Measurements from ENCODE around the gene SLCO2A1.

The SLCO2A1 gene

DNA sequence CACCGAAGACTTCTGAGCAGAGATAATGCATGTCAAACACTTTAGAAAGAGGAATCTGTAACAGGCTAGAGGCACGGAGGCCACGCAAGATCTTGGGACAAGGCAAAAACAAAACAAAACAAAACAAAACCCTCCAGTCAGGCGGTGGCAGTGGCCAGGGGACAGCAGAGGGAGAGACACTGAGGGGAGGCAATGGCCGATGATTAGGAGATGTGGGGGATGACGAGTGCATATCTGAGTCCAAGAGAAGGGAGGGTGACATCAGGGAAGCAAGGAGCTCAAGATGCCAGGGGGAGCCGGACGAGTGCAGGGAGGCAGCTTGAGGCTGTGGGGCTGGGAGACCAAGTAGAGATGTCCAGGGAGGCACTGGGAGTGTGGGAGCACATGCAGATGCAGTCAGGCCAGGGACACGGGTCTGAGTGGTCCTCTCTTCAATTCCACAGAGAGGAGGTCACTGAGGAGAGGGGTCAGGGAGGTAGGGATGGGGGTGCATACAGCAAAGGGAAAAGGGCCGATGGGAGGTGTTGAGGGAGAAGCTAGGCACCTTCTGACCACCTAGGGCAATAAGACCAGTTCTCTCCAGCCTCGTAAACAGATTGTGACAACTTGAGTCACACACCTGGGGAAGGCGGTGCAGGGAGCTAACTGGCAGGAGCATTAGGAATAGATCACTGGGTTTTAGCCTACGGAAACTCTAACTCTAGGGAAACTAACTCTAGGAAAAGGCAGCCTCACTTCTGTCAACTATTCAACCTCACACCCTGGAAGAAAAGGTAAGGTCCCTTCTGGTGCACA lies 29.6 kb downstream of the SLCO2A1 start:
- no peak for DNase-seq (ENCODE audit: low spot score)

DNA sequence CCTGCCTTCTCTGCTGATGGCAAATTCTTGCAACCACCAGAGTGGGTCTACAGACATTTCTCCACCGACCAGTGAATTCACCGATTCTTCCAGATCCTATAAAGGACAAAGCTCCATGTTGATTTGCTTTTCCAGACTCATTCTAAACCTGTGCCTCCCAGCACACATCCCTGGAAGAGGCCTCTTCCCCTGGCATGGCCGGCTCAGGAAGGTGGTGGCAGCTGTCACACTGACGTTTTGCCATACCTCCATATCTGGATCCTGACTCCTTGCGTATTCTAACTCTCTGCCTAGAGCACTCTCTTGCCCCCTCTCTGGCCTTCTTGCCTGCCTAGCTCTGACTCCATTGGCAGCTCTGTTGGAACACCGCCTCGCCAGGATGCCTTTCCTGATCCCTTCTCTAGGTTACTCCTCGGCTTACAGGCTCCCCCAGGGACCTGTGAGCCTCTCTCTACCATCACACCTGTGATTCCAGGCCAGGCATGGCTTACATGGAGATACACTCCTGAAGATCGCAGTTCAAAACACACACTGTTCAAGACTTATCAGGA lies 31.0 kb downstream of the SLCO2A1 start:
- no peak for DNase-seq (ENCODE audit: low spot score)

DNA sequence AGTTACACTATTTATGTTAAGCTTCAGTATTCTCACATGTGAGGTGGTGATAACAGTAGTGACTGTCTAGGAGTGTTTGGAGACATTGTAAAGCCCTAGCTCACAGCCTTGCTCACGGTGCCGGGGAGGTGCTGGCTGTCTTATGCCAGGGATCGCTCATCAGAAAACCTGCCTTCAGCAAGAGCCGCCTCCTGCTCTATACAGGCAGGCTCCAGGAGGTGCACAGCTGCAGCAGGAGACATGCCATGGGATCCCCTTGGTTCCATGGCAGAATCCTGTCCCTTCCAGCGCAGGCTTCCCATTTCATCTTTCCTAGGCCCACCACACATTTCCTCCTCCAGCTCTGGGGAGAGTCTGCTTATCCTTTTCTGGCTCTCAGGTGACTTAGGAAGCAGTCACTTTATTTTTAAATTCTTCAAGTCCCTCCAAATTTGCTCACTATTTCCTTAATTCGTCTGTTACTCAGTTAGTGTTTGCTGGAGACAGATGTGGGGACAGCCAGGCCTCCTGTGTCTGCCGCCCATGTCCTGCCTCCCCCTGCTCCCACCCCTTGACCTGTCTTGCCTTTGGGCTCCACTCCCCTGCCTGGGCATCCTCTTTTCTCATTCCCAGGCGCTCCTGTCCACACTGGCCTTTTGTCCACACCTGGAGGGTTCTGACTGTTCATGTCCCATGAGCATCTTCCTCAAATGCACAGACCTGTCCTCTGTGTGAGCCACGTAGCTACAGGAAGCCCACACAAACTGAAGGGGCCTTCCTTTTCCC lies 31.7 kb downstream of the SLCO2A1 start:
- DNase-seq (ENCODE audit: low spot score), result no peak

DNA sequence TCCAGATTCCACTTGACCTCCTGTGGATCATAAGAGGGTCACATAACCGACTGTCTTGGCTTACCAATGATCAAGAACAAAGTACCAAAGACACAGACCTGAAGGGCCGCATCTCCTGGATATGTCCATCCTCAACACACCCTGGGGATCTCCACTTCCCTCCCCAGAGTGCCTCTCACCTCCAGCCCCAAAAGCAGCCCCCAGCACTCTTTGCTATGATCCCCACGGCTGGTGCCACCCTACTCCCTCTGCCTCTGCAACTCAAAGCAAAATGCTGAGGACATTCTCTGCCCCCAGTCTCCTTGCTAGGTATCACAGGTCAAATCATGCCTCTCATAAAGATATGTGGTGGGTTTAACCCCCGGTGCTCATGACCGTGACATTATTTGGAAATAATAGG lies 32.7 kb downstream of the SLCO2A1 start:
- DNase-seq (ENCODE audit: low spot score), result no peak

GRCh38 chr3:133996251-133996661 lies 33.5 kb downstream of the SLCO2A1 start:
- DNase-seq (ENCODE audit: low spot score), result no peak

GRCh38 chr3:133995264-133995663 lies 34.5 kb downstream of the SLCO2A1 start:
- DNase-seq (ENCODE audit: low spot score), result no peak

GRCh38 chr3:133994166-133994890 lies 35.4 kb downstream of the SLCO2A1 start:
- DNase-seq (ENCODE audit: low spot score), result no peak

DNA sequence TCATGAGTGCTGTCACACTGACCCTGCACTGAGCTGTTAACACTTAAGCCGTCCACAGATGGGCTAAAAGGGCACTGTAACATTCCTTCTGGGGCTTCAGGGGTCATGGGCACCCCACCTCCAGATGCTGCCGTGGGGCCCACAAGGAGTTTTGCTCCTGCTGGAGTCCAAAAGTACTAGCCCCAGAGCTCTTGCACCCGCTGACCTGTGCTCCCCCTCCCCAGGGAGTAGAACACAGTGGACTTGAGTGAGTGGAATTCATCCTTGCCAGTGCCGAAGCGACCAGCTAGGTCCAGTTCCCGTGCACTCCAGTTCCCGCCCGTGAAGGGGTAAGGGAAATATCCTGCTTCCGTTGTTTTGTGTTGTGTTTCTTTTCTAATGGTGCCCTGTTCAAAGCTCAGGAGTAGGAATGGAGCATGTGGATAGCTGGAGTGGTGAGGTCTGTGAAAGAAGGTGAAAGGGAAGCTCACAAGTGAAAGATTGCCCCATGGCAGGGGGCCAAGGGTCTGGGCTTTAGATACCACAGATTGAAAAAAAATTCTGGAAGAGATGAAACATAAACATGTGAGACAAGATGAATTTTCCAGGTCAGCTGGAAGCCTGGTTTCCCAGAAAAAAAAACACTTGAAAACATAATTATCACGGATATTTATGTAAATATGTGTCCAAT lies 36.6 kb downstream of the SLCO2A1 start:
- no peak for DNase-seq (ENCODE audit: low spot score)

GRCh38 chr3:133992381-133992780 lies 37.3 kb downstream of the SLCO2A1 start:
- no peak for DNase-seq (ENCODE audit: low spot score)

GRCh38 chr3:133991637-133992036 lies 38.1 kb downstream of the SLCO2A1 start:
- DNase-seq (ENCODE audit: low spot score), result no peak

GRCh38 chr3:133991209-133991608 lies 38.5 kb downstream of the SLCO2A1 start:
- DNase-seq (ENCODE audit: low spot score), result no peak

DNA sequence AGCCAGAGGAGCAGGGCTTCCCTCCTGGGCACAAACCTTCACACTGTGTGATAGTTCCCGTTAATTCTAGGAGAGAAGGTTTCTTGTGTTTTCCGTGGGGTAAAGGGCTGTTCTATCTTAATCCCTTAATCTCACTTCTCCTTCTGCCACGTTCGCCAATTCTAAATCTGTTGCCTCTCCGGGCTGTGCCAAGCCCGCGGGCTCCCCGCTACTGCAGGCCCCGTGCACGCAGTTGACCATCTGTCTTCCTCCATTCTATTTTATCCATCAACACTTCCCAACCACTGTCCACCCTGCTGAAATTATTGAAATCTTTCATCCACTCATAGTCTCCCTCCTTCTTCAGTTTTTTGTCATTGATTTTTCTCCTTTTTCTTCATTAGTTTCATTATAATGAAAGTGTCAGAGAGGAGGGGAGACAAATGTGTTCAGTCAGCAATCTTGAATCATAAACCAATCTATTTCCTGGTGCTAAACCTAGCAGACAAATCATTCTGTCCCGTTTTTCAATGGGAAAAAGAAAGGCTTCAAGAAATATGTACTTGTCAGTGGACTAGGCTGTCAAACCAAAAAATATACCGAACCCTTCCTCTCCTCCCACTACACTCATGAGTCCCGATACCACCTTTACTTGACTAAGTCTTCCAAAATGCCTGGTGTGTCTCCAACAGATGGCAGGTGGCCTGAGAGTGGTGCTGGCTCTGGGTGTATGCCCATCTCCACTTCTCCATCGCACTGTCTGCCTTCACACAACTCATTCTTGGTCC lies 39.6 kb downstream of the SLCO2A1 start:
- DNase-seq (ENCODE audit: low spot score), result peak; percentile 23

DNA sequence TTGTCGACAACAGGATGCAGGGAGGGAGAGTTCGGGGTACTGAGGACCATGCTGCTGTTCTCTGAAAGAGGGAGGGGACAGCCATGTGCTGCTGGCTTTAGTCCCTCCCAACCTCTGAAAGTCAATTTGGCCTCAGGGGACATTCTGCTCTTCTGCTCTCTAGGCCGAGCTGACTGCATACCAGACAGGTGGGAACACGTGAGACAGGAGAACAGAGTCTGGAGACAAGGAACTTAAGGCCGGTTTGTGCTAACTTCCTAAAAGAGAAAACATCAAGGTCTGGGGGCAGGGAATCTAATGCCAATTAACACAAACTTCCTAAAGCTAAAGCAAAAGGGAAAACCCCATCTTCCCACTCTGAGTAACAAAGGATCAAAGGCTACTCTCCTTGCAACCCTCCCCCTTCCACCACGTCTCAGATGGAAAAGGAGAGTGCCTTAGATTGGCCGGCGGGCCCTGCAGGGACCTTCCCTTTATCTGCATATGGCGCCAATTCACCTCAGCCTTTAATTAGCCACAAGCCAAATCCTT lies 41.0 kb downstream of the SLCO2A1 start:
- no peak for DNase-seq (ENCODE audit: low spot score)

- no peak for DNase-seq (ENCODE audit: low spot score)
Observed at GRCh38 chr3:133987948-133988484, 41.7 kb downstream of the SLCO2A1 start.

DNA sequence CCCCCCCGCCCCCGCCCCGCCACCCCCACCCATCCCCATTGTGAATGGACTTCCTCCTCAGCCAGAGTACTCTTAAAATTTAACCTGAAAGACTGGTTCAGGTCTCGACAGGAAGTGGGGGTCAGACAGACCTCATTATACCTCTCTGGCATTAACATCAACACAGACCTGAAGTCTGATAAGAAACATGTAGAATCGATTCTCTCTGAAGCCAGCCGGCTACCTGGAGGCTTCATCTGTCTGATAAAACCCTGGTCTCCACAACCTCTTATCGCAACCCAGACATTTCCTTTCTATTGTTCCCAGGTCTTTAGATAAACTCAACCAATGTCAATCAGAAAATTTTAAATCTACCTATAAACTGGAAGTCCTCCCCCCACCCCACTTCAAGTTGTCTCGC lies 42.6 kb downstream of the SLCO2A1 start:
- DNase-seq (ENCODE audit: low spot score), result no peak

GRCh38 chr3:133986311-133986710 lies 43.4 kb downstream of the SLCO2A1 start:
- no peak for DNase-seq (ENCODE audit: low spot score)

- DNase-seq (ENCODE audit: low spot score), result no peak
Observed at GRCh38 chr3:133984975-133985374, 44.8 kb downstream of the SLCO2A1 start.

GRCh38 chr3:133983576-133984560 lies 45.9 kb downstream of the SLCO2A1 start:
- no peak for DNase-seq (ENCODE audit: low spot score)

GRCh38 chr3:133983126-133983525 lies 46.6 kb downstream of the SLCO2A1 start:
- no peak for DNase-seq (ENCODE audit: low spot score)
